ENCODE measurements around the gene PNPLA7.

- no peak for TF ChIP-seq CTCF (IDR thresholded peaks at IDR 0.05)
- no peak for TF ChIP-seq POLR2A (IDR thresholded peaks at IDR 0.05)
Observed at GRCh38 chr9:137590123-137590468, 39.9 kb upstream of the PNPLA7 start.
